GM19193 (cell line): ENCODE data around the gene NUP62.
"Not testable (repeated sequence)": the region's sequence is repeated elsewhere in the genome, so short reads cannot be mapped to it uniquely, and the experiment has no call there.

Experiments used
- POLR2A ChIP-seq: IDR thresholded peaks from 4 replicates; pipeline ENCODE4 v1.6.1; 2011; ENCODE audit not compliant: insufficient read depth, insufficient read length; ENCODE audit errors: extremely low read depth

The NUP62 gene, protein sequence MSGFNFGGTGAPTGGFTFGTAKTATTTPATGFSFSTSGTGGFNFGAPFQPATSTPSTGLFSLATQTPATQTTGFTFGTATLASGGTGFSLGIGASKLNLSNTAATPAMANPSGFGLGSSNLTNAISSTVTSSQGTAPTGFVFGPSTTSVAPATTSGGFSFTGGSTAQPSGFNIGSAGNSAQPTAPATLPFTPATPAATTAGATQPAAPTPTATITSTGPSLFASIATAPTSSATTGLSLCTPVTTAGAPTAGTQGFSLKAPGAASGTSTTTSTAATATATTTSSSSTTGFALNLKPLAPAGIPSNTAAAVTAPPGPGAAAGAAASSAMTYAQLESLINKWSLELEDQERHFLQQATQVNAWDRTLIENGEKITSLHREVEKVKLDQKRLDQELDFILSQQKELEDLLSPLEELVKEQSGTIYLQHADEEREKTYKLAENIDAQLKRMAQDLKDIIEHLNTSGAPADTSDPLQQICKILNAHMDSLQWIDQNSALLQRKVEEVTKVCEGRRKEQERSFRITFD

DNA sequence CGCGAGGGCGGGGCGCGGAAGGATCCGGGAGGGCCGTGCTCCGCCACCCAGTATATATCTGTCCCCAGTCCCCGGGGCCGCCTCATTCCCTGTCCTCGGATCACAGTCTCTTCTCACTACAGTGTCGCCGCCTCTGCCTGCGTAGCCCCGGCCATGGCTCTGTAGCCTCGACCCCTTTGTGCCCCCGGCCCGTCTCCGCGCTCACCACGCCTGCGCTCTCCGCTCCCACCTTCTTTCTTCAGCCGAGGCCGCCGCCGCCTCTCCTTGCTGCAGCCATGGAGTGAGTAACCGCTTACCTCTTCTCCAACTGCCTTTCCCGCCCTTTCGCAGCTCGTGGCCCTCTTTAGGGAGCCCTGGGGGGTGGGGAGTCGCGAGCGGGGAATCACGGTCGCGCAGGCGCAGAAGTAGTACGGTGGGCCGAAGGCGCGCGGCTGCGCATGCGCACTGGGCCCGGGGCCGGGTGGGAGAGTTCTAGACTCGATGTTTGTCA lies at the start of gene NUP62, which contains the start of gene ATF5:
NUP62 (minus strand) TSS at position 384 of the 490 bp plus-strand sequence. CDS start 19,697 bp downstream, outside the sequence.
ATF5 (plus strand) TSS at position 85 of the 490 bp plus-strand sequence. CDS start 1,646 bp downstream, outside the sequence.
- TF ChIP-seq POLR2A, result peak; percentile 70

DNA sequence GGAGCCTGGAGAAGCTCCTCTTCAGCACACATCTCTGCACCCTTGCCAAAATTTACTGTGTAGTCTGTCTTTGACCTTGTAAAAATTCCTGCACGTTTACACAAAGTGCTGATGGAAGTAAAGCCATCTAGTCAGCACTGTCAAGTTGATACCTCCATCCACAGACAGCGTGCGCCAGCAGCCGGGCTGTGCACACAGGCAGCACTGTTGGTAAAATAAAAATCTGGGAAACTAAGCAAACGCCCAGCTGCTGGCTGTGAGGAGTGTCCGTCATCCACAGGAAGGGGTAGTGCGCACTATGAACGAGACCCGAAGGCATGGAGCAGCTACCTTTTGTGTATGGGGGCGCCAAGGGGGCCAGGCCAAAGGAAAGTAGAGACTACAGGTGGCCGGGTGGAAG lies 49.0 kb upstream of the NUP62 start:
- no peak for TF ChIP-seq POLR2A

DNA sequence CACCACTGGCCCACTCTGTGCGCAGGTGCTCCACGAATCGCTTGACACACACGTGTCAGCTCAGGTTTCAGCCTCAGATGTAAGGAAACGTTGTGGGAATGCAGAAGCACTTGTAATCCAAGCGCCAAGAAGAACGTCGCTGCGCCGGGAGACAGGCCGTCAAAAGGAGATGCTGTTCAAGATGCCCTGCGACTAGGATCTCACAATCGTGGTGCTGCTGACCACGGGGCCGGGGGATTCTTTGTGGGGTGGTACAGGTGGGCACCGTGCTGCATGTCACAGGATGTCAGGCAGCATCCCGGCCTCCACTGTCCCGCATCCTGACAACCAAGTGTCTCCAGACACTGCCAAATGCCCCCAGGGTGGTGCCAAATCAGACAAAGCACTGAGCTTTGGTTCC lies 48.6 kb upstream of the NUP62 start:
- no peak for TF ChIP-seq POLR2A

DNA sequence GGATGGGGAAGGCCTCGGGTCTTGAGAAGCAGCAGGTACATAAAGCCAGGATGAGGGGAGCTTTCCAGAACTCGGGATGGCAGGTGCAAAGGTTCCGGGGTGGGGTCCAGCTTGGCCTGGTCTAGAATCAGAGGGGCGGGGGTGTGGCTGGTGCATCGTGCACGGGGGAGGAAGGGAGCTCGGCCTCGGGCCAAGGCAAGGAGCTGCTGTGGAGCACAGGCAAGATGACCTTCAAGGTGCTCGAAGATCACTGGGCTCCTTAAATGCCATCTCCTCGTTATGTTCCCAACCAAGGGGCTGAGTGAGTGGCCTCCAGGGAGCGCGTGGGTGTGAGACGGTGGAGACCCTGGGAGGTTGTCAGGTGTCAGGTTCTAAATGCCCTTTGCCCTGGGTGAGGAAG lies 47.8 kb upstream of the NUP62 start:
- no peak for TF ChIP-seq POLR2A

DNA sequence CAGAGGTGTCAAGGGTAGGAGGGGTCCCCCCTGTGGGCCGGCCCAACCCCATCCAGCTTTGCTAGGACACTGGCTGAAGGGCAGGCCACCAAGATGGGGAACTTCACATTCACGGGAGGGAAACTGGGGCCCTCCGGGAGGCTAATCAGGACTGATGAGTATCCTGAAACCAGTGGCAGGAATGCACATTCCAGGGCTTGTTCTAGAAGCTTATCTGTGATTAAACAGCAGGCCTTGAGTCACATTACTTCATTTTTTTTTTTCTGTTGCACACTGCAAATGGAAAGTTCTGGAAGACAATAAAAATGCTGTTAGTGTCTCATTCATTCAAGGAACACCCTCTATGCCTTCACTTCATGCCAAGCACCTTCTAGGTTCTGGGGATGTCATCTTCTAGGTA lies 47.2 kb upstream of the NUP62 start:
- TF ChIP-seq POLR2A, result no peak

DNA sequence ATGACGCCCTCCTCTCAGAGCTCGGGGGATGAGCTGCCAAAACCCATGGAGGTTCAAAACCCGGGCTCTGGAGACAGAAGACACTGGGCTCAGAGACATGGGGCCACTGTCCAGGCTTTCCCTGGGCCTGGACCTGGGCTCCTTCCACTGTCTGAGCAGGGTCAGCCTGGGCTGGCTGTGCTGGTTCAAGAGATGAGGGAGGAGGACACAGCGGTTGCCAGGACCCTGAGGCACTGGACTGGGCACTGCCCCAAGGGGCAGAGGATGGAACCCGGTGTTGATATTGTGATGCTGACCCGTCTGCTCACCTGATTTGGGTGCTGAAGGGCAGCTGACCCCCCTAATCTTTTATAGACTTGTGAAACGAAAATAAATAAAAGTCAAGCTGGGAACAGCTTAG lies 45.7 kb upstream of the NUP62 start:
- no peak for TF ChIP-seq POLR2A

DNA sequence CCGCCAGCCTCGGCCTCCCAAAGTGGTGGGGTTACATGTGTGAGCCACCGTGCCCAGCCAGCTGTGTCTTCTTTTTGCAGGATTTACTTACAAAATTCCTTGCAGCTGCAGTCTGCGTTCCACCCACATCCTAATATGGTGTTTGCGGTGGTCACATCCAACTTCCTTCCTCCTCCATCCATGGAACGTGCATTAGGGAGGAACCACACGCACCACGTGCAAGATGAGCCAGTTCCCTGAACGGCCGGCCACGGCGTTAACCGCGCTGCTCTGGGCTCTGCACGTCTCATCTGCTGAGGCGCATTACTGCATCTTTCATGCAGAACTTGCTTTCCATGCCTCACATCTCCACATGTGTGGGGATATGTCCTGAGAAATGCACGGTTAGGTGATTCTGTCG lies 44.7 kb upstream of the NUP62 start:
- no peak for TF ChIP-seq POLR2A

DNA sequence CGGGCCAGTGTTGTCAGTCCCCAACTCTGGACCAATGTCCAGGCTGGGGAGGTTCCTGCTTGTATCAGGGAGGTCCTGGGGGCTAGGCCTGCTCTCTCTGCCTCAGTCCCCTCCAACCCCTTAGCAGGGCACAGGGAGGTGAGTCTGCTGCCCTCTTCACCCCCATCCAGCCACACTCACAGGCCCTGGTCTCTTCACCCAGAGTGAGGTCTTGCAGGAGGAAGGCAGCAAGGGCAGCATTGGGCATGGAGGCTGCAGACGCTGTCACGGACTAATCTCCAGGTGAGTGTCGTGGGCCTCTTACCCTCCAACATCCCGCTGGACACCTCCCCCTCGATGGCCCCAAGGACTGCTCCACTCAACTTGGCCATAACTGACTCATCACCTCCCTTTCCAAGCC lies 43.5 kb upstream of the NUP62 start:
- TF ChIP-seq POLR2A, result no peak

DNA sequence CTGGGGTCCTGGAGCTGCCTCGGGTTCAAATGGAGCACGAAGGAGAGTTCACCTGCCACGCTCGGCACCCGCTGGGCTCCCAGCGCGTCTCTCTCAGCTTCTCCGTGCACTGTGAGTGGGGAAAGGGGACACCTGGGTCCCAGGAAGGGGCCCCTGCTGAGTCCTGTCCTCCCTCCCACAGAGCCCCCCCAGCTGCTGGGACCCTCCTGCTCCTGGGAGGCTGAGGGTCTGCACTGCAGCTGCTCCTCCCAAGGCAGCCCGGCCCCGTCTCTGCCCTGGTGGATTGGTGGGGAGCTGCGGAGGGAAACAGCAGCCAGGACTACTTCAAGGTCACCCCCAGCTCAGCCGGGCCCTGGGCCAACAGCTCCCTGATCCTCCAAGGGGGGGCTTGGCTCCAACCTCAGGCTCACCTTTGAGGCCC lies 42.7 kb upstream of the NUP62 start:
- TF ChIP-seq POLR2A, result no peak

DNA sequence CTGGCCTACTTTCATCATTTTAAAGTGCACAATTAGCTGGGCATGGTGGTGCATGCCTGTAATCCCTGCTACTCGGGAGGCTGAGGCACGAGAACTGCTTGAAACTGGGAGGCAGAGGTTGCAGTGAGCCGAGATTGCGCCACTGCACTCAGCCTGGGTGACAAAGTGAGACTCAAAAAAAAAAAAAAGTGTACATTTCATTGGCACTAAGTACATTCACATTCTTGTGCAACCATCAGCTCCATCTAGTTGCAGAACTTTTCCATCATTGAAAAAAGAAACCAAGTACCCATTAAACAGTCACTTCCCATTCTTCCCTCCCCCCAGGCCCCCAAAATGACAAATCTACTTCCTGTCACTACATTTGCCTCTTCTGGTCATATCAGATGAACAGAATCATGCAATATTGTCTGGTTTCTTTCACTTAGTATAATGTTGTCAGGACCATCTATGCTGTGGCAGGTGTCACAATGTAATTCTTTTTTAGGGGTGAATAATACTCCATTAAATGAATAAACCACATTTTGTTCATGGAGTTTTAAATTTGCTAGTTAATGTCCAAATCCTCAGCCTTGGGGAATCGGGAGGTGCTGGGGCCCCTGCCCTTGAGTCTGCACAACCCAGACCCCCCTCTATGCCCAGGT lies 39.1 kb upstream of the NUP62 start:
- TF ChIP-seq POLR2A, result no peak

DNA sequence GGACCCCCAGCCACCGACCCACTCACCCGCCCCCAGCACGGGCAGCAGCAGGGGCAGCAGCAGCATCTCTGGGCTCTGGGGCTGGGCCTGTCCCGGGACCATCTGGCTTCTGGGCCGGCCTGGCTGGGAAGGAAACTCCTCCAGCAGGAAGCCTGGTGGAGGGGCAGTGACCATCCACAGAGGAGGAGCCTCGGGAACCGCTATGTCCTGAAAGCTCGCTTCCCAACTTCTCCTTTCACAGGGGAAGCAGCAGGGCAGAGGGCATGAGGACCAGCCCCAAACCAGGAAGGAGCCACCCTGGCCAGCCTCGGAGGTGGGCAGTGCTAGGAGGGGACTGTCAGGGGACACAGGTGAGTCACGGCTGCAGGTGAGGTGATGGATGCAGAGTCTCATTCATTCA lies 31.7 kb upstream of the NUP62 start, which contains the start of gene SIGLEC11:
SIGLEC11 (minus strand) TSS at position 193 of the 400 bp plus-strand sequence; CDS start at position 102, 91 bp downstream.
- not testable (repeated sequence) for TF ChIP-seq POLR2A

DNA sequence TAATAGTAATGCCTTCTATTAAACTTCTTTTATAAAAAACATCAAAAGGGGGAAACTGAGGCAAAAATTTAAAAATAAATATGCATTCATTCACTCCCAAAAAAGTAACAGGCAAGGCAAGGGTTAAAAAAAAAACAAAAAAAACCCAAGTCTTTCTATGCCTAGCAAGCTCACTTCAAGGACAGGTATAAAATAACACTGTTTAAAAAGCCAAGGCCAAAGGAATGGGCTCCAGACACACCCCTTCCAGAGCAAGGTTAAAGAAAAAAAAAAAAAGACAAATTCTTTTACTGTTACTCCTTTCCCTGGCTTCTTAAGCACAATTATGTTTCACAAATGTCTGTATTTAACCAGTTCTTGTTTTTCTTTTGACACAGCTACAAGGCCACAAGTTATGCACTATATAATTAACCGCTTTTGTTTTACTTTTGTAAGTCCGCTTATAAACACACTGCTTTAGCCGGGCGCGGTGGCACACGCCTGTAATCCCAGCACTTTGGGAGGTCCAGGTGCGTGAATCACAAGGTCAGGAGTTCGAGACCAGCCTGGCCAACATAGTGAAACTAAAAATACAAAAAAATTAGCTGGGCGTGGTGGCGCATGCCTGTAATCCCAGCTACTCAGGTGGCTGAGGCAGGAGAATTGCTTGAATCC lies 28.1 kb upstream of the NUP62 start:
- TF ChIP-seq POLR2A, result no peak

DNA sequence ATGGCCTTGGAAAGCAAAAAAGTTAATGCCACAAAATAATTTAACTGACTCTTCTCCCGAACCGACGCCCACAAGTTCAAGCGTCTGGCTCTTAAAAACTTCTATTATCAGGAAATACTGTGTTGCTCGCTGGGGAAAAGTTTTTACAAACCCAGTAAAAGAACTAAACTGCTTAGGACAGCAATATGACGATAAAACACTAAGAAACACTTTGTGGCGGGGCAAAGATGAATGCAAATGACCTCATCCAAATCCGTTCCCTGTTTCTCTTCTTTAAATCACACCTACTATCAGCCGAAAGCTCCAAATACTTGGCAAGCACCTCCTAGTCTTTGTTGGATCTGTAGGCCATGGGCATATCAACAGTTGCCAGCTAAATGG lies 26.8 kb upstream of the NUP62 start:
- TF ChIP-seq POLR2A, result no peak

DNA sequence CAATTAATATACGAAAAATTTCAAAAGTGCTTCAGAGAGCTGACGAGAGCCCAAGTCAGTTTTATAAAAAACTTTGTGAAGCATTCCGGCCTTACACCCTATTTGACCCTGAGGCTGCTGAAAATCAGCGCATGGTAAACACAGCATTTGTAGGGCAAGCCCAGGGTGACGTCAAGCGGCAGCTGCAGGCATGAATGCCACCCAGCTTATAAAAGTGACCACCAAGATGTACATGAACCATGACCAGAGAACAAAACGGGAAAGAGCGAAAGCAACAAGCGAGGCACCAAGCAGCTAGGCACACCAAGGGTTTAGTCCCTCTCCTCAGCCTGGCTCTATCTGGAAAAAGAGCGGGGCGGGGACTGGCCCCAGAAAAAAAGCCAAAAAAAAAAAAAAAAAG lies 25.6 kb upstream of the NUP62 start:
- no peak for TF ChIP-seq POLR2A

DNA sequence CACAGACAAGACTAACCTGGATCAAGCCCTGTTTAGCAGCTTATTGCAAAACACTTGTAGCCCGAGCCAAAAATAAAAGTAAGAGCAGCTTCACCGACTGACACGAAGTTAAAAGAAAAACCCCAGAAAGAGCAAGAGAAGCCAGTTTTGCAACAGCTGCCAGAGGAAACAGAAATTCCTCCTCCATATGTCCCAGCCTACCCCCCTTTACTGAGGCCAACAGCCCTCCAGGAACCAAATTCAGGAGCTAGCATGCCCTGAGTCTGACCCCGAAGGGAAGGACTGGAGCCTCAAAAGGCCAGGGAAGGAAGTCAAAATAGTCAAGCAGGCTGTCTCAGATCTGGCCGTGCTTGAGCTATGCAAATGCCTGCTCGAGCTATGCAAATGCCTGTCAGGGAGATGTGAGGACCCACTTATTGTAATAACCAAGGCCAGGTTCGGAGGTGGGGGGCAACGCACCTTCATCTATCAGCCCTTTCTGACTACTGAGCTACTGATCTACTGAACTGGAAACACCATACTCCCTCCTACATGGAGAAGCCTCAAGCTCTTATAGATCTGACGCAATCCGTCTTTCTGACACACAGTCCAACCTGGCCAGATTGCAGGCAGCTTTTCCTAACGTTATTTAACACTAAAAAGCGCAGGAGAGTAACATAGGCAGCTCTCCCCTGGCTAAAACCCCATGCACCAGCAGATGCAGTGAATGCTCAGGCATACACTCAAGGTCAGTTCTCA lies 25.0 kb upstream of the NUP62 start:
- no peak for TF ChIP-seq POLR2A

DNA sequence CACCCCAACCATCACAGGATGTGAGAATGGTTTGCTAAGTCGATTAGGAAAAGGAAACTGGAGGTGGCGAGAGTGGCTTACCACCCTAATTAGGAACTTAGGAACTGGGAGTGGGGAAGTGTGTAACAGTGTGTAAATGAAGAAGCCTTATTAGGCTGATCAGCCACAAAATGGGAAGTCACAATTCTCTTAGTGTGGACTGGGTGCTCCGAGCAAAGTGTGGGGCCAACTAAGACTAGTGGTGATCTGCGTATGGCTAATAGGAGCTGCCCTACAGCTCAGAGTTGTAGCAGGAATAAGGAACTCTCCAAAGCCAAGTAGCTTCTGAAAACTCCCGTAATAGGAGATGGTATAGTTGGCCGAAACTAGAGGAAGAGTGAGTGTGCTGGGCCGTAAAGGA lies 24.1 kb upstream of the NUP62 start:
- TF ChIP-seq POLR2A, result no peak
